Measurements from ENCODE around the gene VENTX.

Gene VENTX

DNA sequence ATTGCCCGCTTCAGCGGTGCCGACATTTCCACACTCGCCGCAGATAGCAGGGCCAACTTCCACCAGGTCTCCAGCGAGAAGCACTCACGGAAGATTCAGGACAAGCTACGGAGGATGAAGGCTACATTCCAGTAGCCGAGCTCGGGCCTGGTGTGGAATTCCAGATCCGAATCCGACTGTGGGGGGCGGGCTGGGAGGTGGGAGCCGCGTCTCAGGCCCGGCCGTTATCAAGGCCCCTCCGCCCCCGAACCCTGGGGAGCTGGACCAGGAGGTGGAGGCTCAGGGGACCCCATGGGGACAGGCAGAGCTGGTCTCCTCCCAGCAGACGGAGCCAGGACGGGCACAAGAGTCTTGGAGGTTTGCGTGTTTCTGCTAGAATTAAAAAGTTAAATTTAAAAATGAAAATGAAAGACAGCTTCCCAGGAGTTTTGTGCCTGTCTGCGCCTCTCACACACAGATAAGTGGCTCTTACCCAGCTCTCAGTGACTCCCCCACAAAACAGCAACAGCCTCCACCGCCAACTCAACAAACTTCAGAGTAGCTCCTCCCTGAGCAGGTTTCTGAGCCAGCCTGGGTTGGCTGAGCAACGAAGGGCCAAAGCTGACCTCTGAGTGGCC, 12.8 kb upstream of the VENTX start:
- Histone ChIP-seq H3K9ac (ENCODE audit: low read depth, low read length, poor library complexity, severe bottlenecking) (no peak overlapping the region), H2AFZ (ENCODE audit: low read length) (no peak overlapping the region), H3K36me3 (ENCODE audit: insufficient read depth, low read length) (no peaks in the 10 kb centered on the region)

DNA sequence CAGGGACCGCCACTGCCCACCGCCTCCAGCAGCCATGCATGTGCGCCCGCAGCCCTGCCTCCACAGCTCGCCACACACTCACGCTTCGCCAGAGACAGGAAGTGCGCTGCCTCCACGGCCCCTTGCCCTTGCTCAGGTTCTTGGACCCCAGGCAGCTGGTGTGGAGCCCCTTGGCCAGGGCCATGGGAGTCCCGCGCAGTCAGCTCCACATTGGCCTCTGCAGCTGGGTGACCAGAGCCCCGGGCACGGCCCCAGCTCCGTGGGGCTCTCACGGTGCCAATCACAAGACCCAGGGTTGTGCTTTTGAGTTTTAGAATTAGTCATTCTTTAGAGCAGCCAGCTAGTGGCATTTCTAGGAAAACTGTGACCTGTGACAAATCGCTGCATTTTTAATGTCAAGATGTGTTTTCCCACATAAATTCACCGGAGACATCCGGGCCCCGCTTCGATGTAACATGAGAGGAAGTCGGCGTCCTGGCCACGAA, 11.9 kb upstream of the VENTX start:
- Histone ChIP-seq H3K9ac (ENCODE audit: low read depth, low read length, poor library complexity, severe bottlenecking) (no peak overlapping the region), H3K79me2 (ENCODE audit: insufficient read depth, low read length) (no peaks in the 10 kb centered on the region), H3K4me1 (ENCODE audit: insufficient read depth, low read length, poor library complexity, severe bottlenecking) (no peaks in the 10 kb centered on the region), H3K4me2 (ENCODE audit: low read depth, low read length, poor library complexity, severe bottlenecking) (no peak overlapping the region), H3K9me2 (replicated peaks; ENCODE audit: low read depth, low read length) (no peaks in the 10 kb centered on the region), H3K36me3 (ENCODE audit: insufficient read depth, low read length) (no peaks in the 10 kb centered on the region), H3K27me3 (ENCODE audit: insufficient read depth, low read length, poor library complexity, severe bottlenecking) (no peaks in the 10 kb centered on the region), H3K4me3 (ENCODE audit: low read length, poor library complexity, severe bottlenecking) (no peak overlapping the region), H3F3A (ENCODE audit: low read depth) (no peaks in the 10 kb centered on the region), H2AFZ (ENCODE audit: low read length) (no peak overlapping the region), H3K9me3 (ENCODE audit: insufficient read depth, low read depth, low read length) (no peaks in the 10 kb centered on the region; the same call in 1 of the 2 replicates), H4K20me1 (ENCODE audit: insufficient read depth, low read length, poor library complexity, severe bottlenecking) (no peaks in the 10 kb centered on the region)
- TF ChIP-seq EZH2phosphoT487 (IDR thresholded peaks at IDR 0.05; ENCODE audit: borderline replicate concordance) = no peak
- TF ChIP-seq, protein P1, sequence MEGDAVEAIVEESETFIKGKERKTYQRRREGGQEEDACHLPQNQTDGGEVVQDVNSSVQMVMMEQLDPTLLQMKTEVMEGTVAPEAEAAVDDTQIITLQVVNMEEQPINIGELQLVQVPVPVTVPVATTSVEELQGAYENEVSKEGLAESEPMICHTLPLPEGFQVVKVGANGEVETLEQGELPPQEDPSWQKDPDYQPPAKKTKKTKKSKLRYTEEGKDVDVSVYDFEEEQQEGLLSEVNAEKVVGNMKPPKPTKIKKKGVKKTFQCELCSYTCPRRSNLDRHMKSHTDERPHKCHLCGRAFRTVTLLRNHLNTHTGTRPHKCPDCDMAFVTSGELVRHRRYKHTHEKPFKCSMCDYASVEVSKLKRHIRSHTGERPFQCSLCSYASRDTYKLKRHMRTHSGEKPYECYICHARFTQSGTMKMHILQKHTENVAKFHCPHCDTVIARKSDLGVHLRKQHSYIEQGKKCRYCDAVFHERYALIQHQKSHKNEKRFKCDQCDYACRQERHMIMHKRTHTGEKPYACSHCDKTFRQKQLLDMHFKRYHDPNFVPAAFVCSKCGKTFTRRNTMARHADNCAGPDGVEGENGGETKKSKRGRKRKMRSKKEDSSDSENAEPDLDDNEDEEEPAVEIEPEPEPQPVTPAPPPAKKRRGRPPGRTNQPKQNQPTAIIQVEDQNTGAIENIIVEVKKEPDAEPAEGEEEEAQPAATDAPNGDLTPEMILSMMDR (conservative IDR thresholded peaks at IDR 0.05; ENCODE audit: low read length) = no peak

More for the DNA sequence above, 12.8 kb upstream of the VENTX start:
- Histone ChIP-seq H3F3A (ENCODE audit: low read depth) (no peaks in the 10 kb centered on the region), H3K4me2 (ENCODE audit: low read depth, low read length, poor library complexity, severe bottlenecking) (no peak overlapping the region), H3K27me3 (ENCODE audit: insufficient read depth, low read length, poor library complexity, severe bottlenecking) (no peaks in the 10 kb centered on the region), H3K79me2 (ENCODE audit: insufficient read depth, low read length) (no peaks in the 10 kb centered on the region), H4K20me1 (ENCODE audit: insufficient read depth, low read length, poor library complexity, severe bottlenecking) (no peaks in the 10 kb centered on the region), H3K4me3 (ENCODE audit: low read length, poor library complexity, severe bottlenecking) (no peak overlapping the region), H3K9me3 (ENCODE audit: insufficient read depth, low read depth, low read length) (no peaks in the 10 kb centered on the region; the same call in 1 of the 2 replicates), H3K4me1 (ENCODE audit: insufficient read depth, low read length, poor library complexity, severe bottlenecking) (no peaks in the 10 kb centered on the region), H3K9me2 (replicated peaks; ENCODE audit: low read depth, low read length) (no peaks in the 10 kb centered on the region)
- TF ChIP-seq, protein P1 (conservative IDR thresholded peaks at IDR 0.05; ENCODE audit: low read length) = no peak
- no peak for TF ChIP-seq EZH2phosphoT487 (IDR thresholded peaks at IDR 0.05; ENCODE audit: borderline replicate concordance)

GRCh38 chr10:133226251-133226808, 11.3 kb upstream of the VENTX start:
- Histone ChIP-seq H3K36me3 (ENCODE audit: insufficient read depth, low read length) (no peaks in the 10 kb centered on the region), H3K27me3 (ENCODE audit: insufficient read depth, low read length, poor library complexity, severe bottlenecking) (no peaks in the 10 kb centered on the region), H2AFZ (ENCODE audit: low read length) (no peak overlapping the region), H3K4me3 (ENCODE audit: low read length, poor library complexity, severe bottlenecking) (no peak overlapping the region), H4K20me1 (ENCODE audit: insufficient read depth, low read length, poor library complexity, severe bottlenecking) (no peaks in the 10 kb centered on the region), H3K9me2 (replicated peaks; ENCODE audit: low read depth, low read length) (no peaks in the 10 kb centered on the region), H3K4me2 (ENCODE audit: low read depth, low read length, poor library complexity, severe bottlenecking) (no peak overlapping the region), H3K9ac (ENCODE audit: low read depth, low read length, poor library complexity, severe bottlenecking) (no peak overlapping the region), H3K4me1 (ENCODE audit: insufficient read depth, low read length, poor library complexity, severe bottlenecking) (no peaks in the 10 kb centered on the region), H3K9me3 (ENCODE audit: insufficient read depth, low read depth, low read length) (no peaks in the 10 kb centered on the region; the same call in 1 of the 2 replicates), H3K79me2 (ENCODE audit: insufficient read depth, low read length) (no peaks in the 10 kb centered on the region), H3F3A (ENCODE audit: low read depth) (no peaks in the 10 kb centered on the region)
- TF ChIP-seq EZH2phosphoT487 (IDR thresholded peaks at IDR 0.05; ENCODE audit: borderline replicate concordance) = no peak
- TF ChIP-seq, protein P1 (conservative IDR thresholded peaks at IDR 0.05; ENCODE audit: low read length) = no peak

Data from Loucy (cell line).